T-helper 17 cell (primary cell): ENCODE results near the gene RACGAP1. TPM values are rescaled to one million over a fixed set of nuclear protein-coding genes. Genes with fewer than 3 reads are reported as not detected.
A peak's percentile ranks its signal among the peaks of the same experiment; 100 is the strongest.

Experiments
- ATAC-seq: fragments of 150-1000 bp; cut with Tn5 transposase; 2 replicates; pipeline ENCODE4 v1.10.0; 2021; ENCODE audit warnings: mild to moderate bottlenecking, moderate library complexity
- DNase-seq, 3 donors: peaks; one replicate each; pipeline versions ENCODE4 v3.0.0 to v3.0.0-alpha.2; 2020 to 2021
- H3K9me3 ChIP-seq: one replicate; pipeline ENCODE4 v1.7.0; 2013; ENCODE audit warnings: low read length, mild to moderate bottlenecking; ENCODE audit not compliant: control insufficient read depth, poor library complexity, severe bottlenecking
- H3K27ac Mint-ChIP-seq: one replicate; pipeline ENCODE4 v1.8.0; 2022; ENCODE audit warnings: mild to moderate bottlenecking, moderate library complexity, mixed read lengths
- H3K27me3 Mint-ChIP-seq: one replicate; pipeline ENCODE4 v1.8.0; 2022; ENCODE audit warnings: mixed read lengths
- H3K36me3 Mint-ChIP-seq: one replicate; pipeline ENCODE4 v1.8.0; 2022; ENCODE audit warnings: low read depth, mixed read lengths
- H3K4me1 Mint-ChIP-seq: one replicate; pipeline ENCODE4 v1.8.0; 2022; ENCODE audit warnings: mild to moderate bottlenecking, mixed read lengths
- H3K4me3 Mint-ChIP-seq: one replicate; pipeline ENCODE4 v1.8.0; 2022; ENCODE audit warnings: mild to moderate bottlenecking, moderate library complexity, mixed read lengths
- total RNA-seq, 4 donors: library from RNA in 2 of 4; stranded (reverse) in 2 of 4; gene quantifications; one replicate each; pipeline ENCODE4 v1.2.3 and lab custom pipeline; 2022 to 2026

The RACGAP1 gene
- total RNA-seq, 2 donors from 2014 or later = 6.8 to 7.3 TPM

GRCh38 chr12:49984476-49985359, 40.6 kb downstream of the RACGAP1 start:
- Mint-ChIP-seq H3K36me3 (no peaks in the 10 kb centered on the region), H3K4me3 (no peak overlapping the region), H3K27me3 (no peaks in the 10 kb centered on the region), H3K4me1 (peaks cover 4% of the 10 kb centered on the region), H3K27ac (no peak overlapping the region)
- ATAC-seq (no peak), DNase-seq (no peak)
- no peaks in the 10 kb centered on the region for H3K9me3 ChIP-seq

- DNase-seq = no peak
- H3K27ac Mint-ChIP-seq = no peak overlapping the region
- no peak for ATAC-seq
Measured at GRCh38 chr12:49983892-49984291, 41.4 kb downstream of the RACGAP1 start.

DNA sequence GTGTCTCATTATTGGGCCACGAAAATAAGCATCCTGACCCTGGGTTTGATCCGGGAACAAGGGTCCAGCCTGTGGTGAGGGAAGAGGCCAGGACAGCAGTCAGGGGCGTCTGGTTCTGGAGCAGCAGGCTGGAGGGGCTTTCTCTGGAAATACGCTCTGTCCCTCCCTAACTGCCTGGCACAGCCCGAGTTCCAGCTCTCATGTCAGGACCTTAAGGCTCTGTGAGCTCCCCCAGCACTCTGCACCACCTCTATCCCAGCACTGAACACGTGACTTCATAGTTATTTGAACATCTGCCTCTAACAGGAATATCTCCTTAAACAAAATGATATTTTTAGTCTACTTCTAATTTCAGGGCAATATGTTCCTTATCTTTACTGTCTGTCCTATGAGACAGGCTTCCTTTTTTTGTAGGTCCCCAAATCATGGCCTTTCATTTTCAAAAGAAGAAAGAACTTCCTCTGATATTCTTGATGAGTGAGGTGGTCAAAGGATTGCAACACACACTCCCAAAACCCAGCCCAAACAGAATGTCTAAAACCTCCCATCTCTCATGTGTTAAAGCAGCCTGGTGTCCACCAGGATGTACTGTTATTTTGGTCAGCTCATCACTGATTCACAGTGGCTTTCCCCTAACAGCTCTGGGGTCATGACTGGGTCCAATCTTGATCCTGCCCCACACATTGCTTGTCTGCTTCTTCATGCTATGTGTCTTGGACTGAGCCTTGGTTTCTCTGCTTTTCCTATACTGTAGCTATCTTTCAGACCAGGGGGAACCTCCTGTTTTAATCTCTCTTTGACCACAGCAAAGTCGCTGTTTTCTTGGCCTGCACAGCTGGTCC, 42.8 kb downstream of the RACGAP1 start:
- Mint-ChIP-seq H3K4me1 (peaks cover 4% of the 10 kb centered on the region), H3K36me3 (no peaks in the 10 kb centered on the region), H3K4me3 (no peak overlapping the region), H3K27me3 (no peaks in the 10 kb centered on the region), H3K27ac (no peak overlapping the region)
- ATAC-seq = no peak
- DNase-seq = no peak
- no peaks in the 10 kb centered on the region for H3K9me3 ChIP-seq

More at GRCh38 chr12:49983892-49984291, 41.4 kb downstream of the RACGAP1 start:
- H3K36me3 Mint-ChIP-seq = no peaks in the 10 kb centered on the region
- H3K27me3 Mint-ChIP-seq = no peaks in the 10 kb centered on the region
- no peaks in the 10 kb centered on the region for H3K9me3 ChIP-seq
- peaks cover 4% of the 10 kb centered on the region for H3K4me1 Mint-ChIP-seq
- no peak overlapping the region for H3K4me3 Mint-ChIP-seq

- Mint-ChIP-seq H3K4me3 (no peak overlapping the region), H3K27ac (peak overlapping the region; percentile 74)
- no peak for ATAC-seq
Measured at GRCh38 chr12:49980501-49981349, 44.6 kb downstream of the RACGAP1 start.

GRCh38 chr12:49979791-49980190, 45.5 kb downstream of the RACGAP1 start:
- H3K4me1 Mint-ChIP-seq = peaks cover 4% of the 10 kb centered on the region
- ATAC-seq (no peak), DNase-seq (no peak)
- H3K27ac Mint-ChIP-seq = peak overlapping the region; percentile 41
- no peaks in the 10 kb centered on the region for H3K27me3 Mint-ChIP-seq
- no peaks in the 10 kb centered on the region for H3K9me3 ChIP-seq
- H3K36me3 Mint-ChIP-seq = no peaks in the 10 kb centered on the region
- no peak overlapping the region for H3K4me3 Mint-ChIP-seq

More at GRCh38 chr12:49980501-49981349, 44.6 kb downstream of the RACGAP1 start:
- Mint-ChIP-seq H3K27me3 (no peaks in the 10 kb centered on the region), H3K4me1 (peaks cover 4% of the 10 kb centered on the region), H3K36me3 (no peaks in the 10 kb centered on the region)
- no peak for DNase-seq
- H3K9me3 ChIP-seq = no peaks in the 10 kb centered on the region

GRCh38 chr12:49979016-49979586, 46.2 kb downstream of the RACGAP1 start:
- no peaks in the 10 kb centered on the region for H3K9me3 ChIP-seq
- H3K36me3 Mint-ChIP-seq = no peaks in the 10 kb centered on the region
- H3K4me3 Mint-ChIP-seq = no peak overlapping the region
- no peaks in the 10 kb centered on the region for H3K27me3 Mint-ChIP-seq
- ATAC-seq = no peak
- H3K4me1 Mint-ChIP-seq = peaks cover 4% of the 10 kb centered on the region
- no peak for DNase-seq
- H3K27ac Mint-ChIP-seq = peak overlapping the region; percentile 41

- Mint-ChIP-seq H3K4me3 (no peak overlapping the region), H3K4me1 (peaks cover 4% of the 10 kb centered on the region), H3K36me3 (no peaks in the 10 kb centered on the region), H3K27me3 (no peaks in the 10 kb centered on the region), H3K27ac (peak overlapping the region; percentile 41)
- no peaks in the 10 kb centered on the region for H3K9me3 ChIP-seq
- DNase-seq = no peak
- ATAC-seq = no peak
Measured at GRCh38 chr12:49978125-49978524, 47.2 kb downstream of the RACGAP1 start.

DNA sequence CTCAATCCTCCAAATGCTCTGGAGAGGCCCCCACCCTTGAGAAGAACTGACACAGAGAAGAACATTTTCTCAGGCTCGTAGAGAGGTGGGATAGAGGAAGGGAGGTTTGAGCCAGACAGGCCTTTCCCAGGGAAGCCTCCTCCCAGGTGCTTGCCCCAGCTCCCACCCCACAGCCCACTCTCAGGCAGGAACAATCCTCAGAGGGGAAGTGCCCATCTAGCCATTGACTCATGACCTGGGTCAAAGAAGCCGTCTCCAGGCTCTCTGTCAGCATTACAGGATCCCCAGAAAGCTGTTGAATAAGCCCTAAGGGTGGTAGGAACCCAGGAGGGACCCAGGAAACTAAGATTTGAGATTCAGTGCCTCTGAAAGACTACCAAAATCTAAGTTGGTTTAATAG, 48.7 kb downstream of the RACGAP1 start:
- Mint-ChIP-seq H3K4me1 (peaks cover 4% of the 10 kb centered on the region), H3K27ac (no peak overlapping the region), H3K27me3 (no peaks in the 10 kb centered on the region), H3K4me3 (no peak overlapping the region), H3K36me3 (no peaks in the 10 kb centered on the region)
- no peak for ATAC-seq
- no peak for DNase-seq
- no peaks in the 10 kb centered on the region for H3K9me3 ChIP-seq

DNA sequence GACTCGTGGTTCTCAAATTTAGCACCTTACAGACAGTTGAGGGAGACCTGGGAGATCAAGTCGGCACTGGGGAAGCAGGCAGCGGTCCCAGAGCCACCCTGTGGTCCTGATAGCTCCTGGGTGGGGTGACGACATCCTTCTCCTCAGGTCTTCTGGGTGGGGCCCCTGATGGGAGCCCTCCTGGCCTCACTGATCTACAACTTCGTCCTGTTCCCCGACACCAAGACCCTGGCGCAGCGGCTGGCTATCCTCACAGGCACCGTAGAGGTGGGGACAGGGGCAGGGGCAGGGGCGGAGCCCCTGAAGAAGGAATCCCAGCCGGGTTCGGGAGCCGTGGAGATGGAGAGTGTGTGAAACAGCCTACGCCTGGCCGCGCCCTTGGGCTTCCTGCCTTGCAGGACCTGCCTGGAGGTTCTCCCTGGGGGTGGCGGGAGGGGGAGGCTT, 50.0 kb downstream of the RACGAP1 start:
- H3K4me1 Mint-ChIP-seq = no peaks in the 10 kb centered on the region
- no peaks in the 10 kb centered on the region for H3K27me3 Mint-ChIP-seq
- DNase-seq (no peak), ATAC-seq (no peak)
- no peaks in the 10 kb centered on the region for H3K9me3 ChIP-seq
- peak overlapping the region; percentile 61 for H3K27ac Mint-ChIP-seq
- H3K36me3 Mint-ChIP-seq = no peaks in the 10 kb centered on the region
- H3K4me3 Mint-ChIP-seq = no peak overlapping the region

DNA sequence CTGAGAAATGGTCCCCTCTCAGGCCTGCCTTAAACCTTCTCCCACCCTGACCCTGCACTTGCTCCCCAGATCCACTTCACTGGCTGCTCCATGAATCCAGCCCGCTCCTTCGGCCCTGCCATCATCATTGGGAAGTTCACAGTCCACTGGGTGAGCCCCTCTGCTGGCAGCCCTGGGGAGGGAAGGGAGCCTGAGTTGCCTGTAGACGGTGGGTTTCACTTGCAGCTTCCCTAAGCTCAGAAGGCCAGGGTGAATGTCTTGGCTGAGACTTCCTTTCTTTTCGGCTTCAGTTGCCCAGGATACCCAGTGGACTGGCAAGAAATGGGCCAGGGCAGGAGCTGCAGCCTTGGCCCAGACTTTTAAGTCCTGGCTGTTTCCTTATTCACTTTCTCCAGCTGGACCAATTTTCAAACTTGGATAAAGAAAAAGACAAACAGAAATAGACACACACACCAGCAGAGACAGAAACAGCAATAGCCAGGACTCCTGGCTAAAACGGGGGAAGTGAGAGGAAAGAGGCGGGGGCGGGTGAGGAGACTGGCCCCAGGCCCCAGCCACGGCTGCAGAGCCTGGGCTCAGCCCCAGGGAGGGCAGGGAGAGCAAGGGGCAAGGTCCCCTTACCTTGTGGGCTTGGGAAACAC, 50.5 kb downstream of the RACGAP1 start:
- no peak overlapping the region for H3K4me3 Mint-ChIP-seq
- no peaks in the 10 kb centered on the region for H3K36me3 Mint-ChIP-seq
- H3K27me3 Mint-ChIP-seq = no peaks in the 10 kb centered on the region

GRCh38 chr12:49974231-49974675, 51.0 kb downstream of the RACGAP1 start:
- no peaks in the 10 kb centered on the region for H3K27me3 Mint-ChIP-seq
- H3K4me3 Mint-ChIP-seq = no peak overlapping the region
- H3K4me1 Mint-ChIP-seq = no peaks in the 10 kb centered on the region
- DNase-seq = no peak
- H3K36me3 Mint-ChIP-seq = no peaks in the 10 kb centered on the region
- H3K9me3 ChIP-seq = no peaks in the 10 kb centered on the region
- ATAC-seq = no peak
- no peak overlapping the region for H3K27ac Mint-ChIP-seq

More for the DNA sequence above, 50.5 kb downstream of the RACGAP1 start:
- H3K27ac Mint-ChIP-seq = peak overlapping the region; percentile 61
- no peak for DNase-seq
- ATAC-seq = no peak
- no peaks in the 10 kb centered on the region for H3K4me1 Mint-ChIP-seq
- no peaks in the 10 kb centered on the region for H3K9me3 ChIP-seq

DNA sequence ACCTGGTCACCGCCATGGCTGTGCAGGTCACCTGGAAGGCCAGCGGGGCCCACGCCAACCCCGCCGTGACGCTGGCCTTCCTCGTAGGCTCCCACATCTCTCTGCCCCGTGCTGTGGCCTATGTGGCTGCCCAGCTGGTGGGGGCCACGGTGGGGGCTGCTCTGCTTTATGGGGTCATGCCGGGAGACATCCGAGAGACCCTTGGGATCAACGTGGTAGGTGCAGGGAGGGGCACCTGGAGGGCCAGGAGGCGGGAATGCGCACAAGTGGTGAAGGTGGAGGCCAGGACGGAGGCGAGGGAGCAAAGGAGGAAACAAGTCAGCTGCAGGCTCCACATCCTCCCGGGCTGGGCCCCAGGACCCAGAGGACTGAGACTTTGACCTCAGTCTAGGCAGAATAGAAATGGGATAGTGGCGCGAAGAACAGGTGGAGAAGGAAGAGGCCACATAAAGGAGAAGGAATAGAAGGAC, 51.9 kb downstream of the RACGAP1 start:
- Mint-ChIP-seq H3K27me3 (no peaks in the 10 kb centered on the region), H3K27ac (no peak overlapping the region), H3K4me3 (no peak overlapping the region), H3K4me1 (no peaks in the 10 kb centered on the region), H3K36me3 (no peaks in the 10 kb centered on the region)
- DNase-seq (no peak), ATAC-seq (no peak)
- H3K9me3 ChIP-seq = no peaks in the 10 kb centered on the region
